Measurements from ENCODE around the gene CERS6. TPM values are rescaled to one million over a fixed set of nuclear protein-coding genes. Genes with fewer than 3 reads are reported as not detected.
"Not testable (repeated sequence)": the region's sequence is repeated elsewhere in the genome, so short reads cannot be mapped to it uniquely, and the experiment has no call there.

Gene CERS6
- total RNA-seq, 1 experiment from 2014 or later: 45.9 TPM

DNA sequence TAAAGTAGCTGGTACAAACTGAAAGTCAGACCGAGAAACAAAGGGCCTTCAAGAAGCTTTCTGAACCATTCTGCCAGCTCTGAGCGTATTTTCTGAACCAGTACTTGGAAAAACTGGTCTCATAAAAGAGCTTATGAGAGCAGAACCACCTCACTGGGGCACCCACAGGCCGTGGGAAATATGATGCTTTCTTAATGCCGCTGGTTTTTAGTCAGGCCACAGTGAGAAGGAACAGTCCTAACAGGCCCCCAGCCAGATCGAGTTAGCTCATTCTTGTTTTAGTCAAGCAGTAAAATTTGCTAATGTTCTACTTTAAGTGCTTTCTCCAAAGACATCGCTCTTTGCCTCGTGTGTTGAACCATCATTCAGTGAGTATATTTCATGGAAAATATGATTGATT is 333.7 kb downstream of the CERS6 start:
- H3K4me1 Mint-ChIP-seq (ENCODE audit: low read depth, unreplicated experiment): no peaks in the 10 kb centered on the region
- no peak for DNase-seq
- no peak overlapping the region for H3K27ac Mint-ChIP-seq (ENCODE audit: unreplicated experiment)
- CTCF ChIA-PET: interaction anchor here (1.5 kb wide), 1 partner anchor 15 kb away, joined by 4 read pairs; no protein-coding TSS in a partner anchor
- H3K36me3 Mint-ChIP-seq (ENCODE audit: insufficient read depth, unreplicated experiment): no peaks in the 10 kb centered on the region
- TF ChIP-seq, protein P1, sequence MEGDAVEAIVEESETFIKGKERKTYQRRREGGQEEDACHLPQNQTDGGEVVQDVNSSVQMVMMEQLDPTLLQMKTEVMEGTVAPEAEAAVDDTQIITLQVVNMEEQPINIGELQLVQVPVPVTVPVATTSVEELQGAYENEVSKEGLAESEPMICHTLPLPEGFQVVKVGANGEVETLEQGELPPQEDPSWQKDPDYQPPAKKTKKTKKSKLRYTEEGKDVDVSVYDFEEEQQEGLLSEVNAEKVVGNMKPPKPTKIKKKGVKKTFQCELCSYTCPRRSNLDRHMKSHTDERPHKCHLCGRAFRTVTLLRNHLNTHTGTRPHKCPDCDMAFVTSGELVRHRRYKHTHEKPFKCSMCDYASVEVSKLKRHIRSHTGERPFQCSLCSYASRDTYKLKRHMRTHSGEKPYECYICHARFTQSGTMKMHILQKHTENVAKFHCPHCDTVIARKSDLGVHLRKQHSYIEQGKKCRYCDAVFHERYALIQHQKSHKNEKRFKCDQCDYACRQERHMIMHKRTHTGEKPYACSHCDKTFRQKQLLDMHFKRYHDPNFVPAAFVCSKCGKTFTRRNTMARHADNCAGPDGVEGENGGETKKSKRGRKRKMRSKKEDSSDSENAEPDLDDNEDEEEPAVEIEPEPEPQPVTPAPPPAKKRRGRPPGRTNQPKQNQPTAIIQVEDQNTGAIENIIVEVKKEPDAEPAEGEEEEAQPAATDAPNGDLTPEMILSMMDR (IDR thresholded peaks at IDR 0.05; ENCODE audit: unreplicated experiment): no peak
- H3K27me3 Mint-ChIP-seq (ENCODE audit: unreplicated experiment): no peaks in the 10 kb centered on the region
- H3K9me3 Mint-ChIP-seq (ENCODE audit: low read depth, unreplicated experiment): no peaks in the 10 kb centered on the region
- H3K4me3 Mint-ChIP-seq (ENCODE audit: low read depth, unreplicated experiment): no peak overlapping the region
- no TSS peak for BruUV-seq (replicated peaks)
- intact Hi-C loops (cut with micrococcal nuclease; ENCODE audit: unreplicated experiment): no loop called here

DNA sequence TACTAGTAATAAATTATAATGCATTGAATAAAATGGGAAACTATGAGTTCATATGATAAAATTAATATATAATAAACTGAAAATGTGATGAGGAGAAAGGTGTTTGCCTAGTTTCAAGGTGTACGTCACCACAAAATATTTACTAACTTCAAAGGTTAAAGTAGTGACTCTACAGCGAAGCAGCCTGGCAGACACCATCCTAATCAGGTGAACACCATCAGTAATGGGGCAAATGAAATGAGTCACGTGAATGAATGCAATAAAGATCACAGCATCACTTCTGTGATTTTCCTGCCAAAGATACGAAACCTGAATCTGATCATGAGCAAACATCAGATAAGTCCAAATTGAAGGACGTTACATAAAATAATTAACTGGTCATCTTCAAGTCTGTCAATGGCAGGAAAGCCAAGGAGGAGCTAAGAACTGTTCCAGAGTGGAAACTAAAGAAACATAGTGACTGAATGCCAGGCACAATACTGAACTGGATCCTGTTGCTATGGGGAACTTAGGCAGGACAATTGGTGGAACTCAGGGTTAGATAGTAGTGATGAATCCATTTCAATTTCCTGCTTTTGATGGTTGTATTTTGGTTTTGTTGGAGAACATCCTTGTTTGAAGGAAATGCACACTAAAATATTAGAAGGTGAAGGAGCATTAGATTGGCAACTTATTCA is 334.3 kb downstream of the CERS6 start:
- TF ChIP-seq, protein P1 (IDR thresholded peaks at IDR 0.05; ENCODE audit: unreplicated experiment): no peak
- no peak overlapping the region for H3K4me3 Mint-ChIP-seq (ENCODE audit: low read depth, unreplicated experiment)
- intact Hi-C loops (cut with micrococcal nuclease; ENCODE audit: unreplicated experiment): no loop called here
- no peak for DNase-seq
- H3K27me3 Mint-ChIP-seq (ENCODE audit: unreplicated experiment): no peaks in the 10 kb centered on the region
- no peaks in the 10 kb centered on the region for H3K36me3 Mint-ChIP-seq (ENCODE audit: insufficient read depth, unreplicated experiment)
- CTCF ChIA-PET: interaction anchor here (1.5 kb wide), 1 partner anchor 16 kb away, joined by 4 read pairs; no protein-coding TSS in a partner anchor
- BruUV-seq (replicated peaks): no TSS peak
- H3K27ac Mint-ChIP-seq (ENCODE audit: unreplicated experiment): no peak overlapping the region
- no peaks in the 10 kb centered on the region for H3K9me3 Mint-ChIP-seq (ENCODE audit: low read depth, unreplicated experiment)
- no peaks in the 10 kb centered on the region for H3K4me1 Mint-ChIP-seq (ENCODE audit: low read depth, unreplicated experiment)

DNA sequence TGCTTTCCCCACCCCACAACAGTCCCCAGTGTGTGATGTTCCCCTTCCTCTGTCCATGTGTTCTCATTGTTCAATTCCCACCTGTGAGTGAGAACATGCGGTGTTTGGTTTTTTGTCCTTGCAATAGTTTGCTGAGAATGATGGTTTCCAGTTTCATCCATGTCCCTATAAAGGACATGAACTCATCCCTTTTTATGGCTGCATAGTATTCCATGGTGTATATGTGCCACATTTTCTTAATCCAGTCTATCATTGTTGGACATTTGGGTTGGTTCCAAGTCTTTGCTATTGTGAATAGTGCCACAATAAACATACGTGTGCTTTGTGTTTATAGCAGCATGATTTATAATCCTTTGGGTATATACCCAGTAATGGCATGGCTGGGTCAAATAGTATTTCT is 335.1 kb downstream of the CERS6 start:
- CTCF ChIA-PET; H3K4me3 Mint-ChIP-seq (ENCODE audit: low read depth, unreplicated experiment); H3K27ac Mint-ChIP-seq (ENCODE audit: unreplicated experiment); H3K9me3 Mint-ChIP-seq (ENCODE audit: low read depth, unreplicated experiment); DNase-seq; H3K4me1 Mint-ChIP-seq (ENCODE audit: low read depth, unreplicated experiment); H3K27me3 Mint-ChIP-seq (ENCODE audit: unreplicated experiment); H3K36me3 Mint-ChIP-seq (ENCODE audit: insufficient read depth, unreplicated experiment); intact Hi-C loops (cut with micrococcal nuclease; ENCODE audit: unreplicated experiment); BruUV-seq (replicated peaks): not testable (repeated sequence)

DNA sequence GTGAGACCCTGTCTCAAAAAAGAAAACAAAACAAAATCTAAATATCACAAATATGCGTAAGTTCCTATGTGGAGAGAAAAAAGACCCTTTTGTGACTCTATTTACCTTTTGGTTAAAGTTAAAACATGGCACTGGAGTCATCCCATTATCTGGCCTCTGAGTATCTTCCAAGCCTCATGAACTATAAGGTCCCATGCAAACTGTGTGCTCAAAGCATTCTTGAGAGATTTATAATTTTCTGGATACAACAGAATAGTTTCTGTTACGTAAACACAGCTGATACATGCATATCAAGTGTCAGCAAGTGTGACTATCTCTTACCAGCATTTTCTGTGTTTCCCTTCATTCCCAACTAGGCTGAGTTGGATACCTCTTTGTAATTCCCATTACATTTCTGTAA is 337.5 kb downstream of the CERS6 start:
- intact Hi-C loops (cut with micrococcal nuclease; ENCODE audit: unreplicated experiment): no loop called here
- TF ChIP-seq, protein P1 (IDR thresholded peaks at IDR 0.05; ENCODE audit: unreplicated experiment): no peak
- BruUV-seq (replicated peaks): no TSS peak
- Mint-ChIP-seq H3K4me1 (ENCODE audit: low read depth, unreplicated experiment) (peaks cover 7% of the 10 kb centered on the region), H3K27ac (ENCODE audit: unreplicated experiment) (no peak overlapping the region), H3K36me3 (ENCODE audit: insufficient read depth, unreplicated experiment) (no peaks in the 10 kb centered on the region), H3K27me3 (ENCODE audit: unreplicated experiment) (no peaks in the 10 kb centered on the region), H3K4me3 (ENCODE audit: low read depth, unreplicated experiment) (no peak overlapping the region), H3K9me3 (ENCODE audit: low read depth, unreplicated experiment) (no peaks in the 10 kb centered on the region)
- CTCF ChIA-PET: no interaction called here
- no peak for DNase-seq

DNA sequence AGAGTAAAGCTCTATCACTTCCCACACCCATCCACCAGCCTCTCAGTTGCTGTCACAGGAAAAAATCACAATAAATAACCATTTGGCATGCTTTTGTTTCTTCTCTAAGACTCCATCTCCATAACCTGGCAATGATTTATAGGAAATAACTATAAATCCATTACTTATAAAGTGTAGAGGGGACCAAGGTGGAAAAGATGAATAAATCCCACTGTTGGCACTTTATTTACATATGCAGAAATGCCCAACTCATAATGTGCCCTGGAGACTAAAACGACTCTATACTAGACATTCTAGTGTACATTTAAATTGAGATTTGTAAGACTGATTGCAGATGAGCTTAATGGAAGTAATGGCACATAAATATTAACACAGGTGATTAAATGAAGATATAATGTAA is 338.9 kb downstream of the CERS6 start:
- TF ChIP-seq, protein P1 (IDR thresholded peaks at IDR 0.05; ENCODE audit: unreplicated experiment): no peak
- CTCF ChIA-PET: interaction anchor here (0.6 kb wide), 1 partner anchor 45 kb away, joined by 3 read pairs; no protein-coding TSS in a partner anchor
- Mint-ChIP-seq H3K36me3 (ENCODE audit: insufficient read depth, unreplicated experiment) (no peaks in the 10 kb centered on the region), H3K27me3 (ENCODE audit: unreplicated experiment) (no peaks in the 10 kb centered on the region), H3K4me1 (ENCODE audit: low read depth, unreplicated experiment) (peaks cover 20% of the 10 kb centered on the region), H3K4me3 (ENCODE audit: low read depth, unreplicated experiment) (no peak overlapping the region), H3K9me3 (ENCODE audit: low read depth, unreplicated experiment) (no peaks in the 10 kb centered on the region), H3K27ac (ENCODE audit: unreplicated experiment) (no peak overlapping the region)
- no TSS peak for BruUV-seq (replicated peaks)
- intact Hi-C loops (cut with micrococcal nuclease; ENCODE audit: unreplicated experiment): no loop called here
- no peak for DNase-seq
